ENCODE results near the gene P2RX2.

DNA sequence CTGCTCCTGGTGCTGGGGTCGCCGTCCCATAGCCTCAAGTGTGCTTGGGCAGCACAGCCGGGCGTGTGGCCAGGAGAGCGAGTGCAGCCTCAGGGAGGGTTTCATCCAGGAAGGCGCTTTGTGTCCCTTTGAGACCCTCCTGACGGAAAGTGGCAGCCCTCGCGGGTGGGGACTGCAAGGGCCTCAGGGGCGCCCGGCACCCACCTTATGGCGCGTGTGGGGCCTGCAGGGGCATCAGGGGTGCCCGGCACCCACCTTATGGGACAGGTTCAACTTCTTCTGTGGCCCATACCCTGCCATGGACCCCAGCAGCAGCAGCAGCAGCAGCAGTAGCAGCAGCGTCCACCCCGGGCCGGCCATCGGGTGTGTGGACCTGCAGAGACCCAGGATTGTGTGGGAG lies 12.7 kb upstream of the P2RX2 start:
- TF ChIP-seq TAF1 (IDR thresholded peaks at IDR 0.05; ENCODE audit: low read depth, low read length) (no peak), POLR2A (IDR thresholded peaks at IDR 0.05; ENCODE audit: low read depth, low read length) (no peak), POLR2AphosphoS5 (IDR thresholded peaks at IDR 0.05; ENCODE audit: low read depth, low read length) (no peak)

All from GM12891 (cell line).